Activated B cell treated with CpG ODN at 0.5 μM for 24 hours (primary cell): ENCODE data around the gene CATSPER1. TPM values are rescaled to one million over a fixed set of nuclear protein-coding genes. Genes with fewer than 3 reads are reported as not detected.

Experiments used
- ATAC-seq: fragments of 200-7000 bp; cut with Tn5 transposase; one replicate; pipeline ENCODE4 v1.10.0; 2021; ENCODE audit warnings: low read depth, mild to moderate bottlenecking, moderate library complexity
- CTCF ChIA-PET: fragments of 350-600 bp; sonication (Branson Sonifier 250); formaldehyde crosslinking; loops from one replicate; lab custom pipeline; 2021; ENCODE audit warnings: antibody characterized with exemption; lab: Charles Lee
- POLR2A ChIA-PET: fragments of 350-600 bp; sonication (Branson Sonifier 250); formaldehyde crosslinking; loops from one replicate; lab custom pipeline; 2021; ENCODE audit warnings: antibody characterized with exemption; lab: Charles Lee
- DNase-seq: peaks from one replicate; pipeline ENCODE4 v3.0.0; 2022
- H3K27ac Mint-ChIP-seq: one replicate; pipeline ENCODE4 v1.8.0; 2020; ENCODE audit warnings: mixed read lengths
- H3K27me3 Mint-ChIP-seq: one replicate; pipeline ENCODE4 v1.8.0; 2021; ENCODE audit warnings: mixed read lengths
- H3K36me3 Mint-ChIP-seq: one replicate; pipeline ENCODE4 v1.8.0; 2021; ENCODE audit warnings: low read depth, mixed read lengths
- H3K4me1 Mint-ChIP-seq: one replicate; pipeline ENCODE4 v1.8.0; 2021; ENCODE audit warnings: mixed read lengths
- H3K4me3 Mint-ChIP-seq: one replicate; pipeline ENCODE4 v1.8.0; 2020; ENCODE audit warnings: mild to moderate bottlenecking, mixed read lengths
- H3K9me3 Mint-ChIP-seq: one replicate; pipeline ENCODE4 v1.8.0; 2020; ENCODE audit warnings: mixed read lengths
- CTCF ChIP-seq: fragments of 200-600 bp; IDR thresholded peaks from one replicate; pipeline ENCODE4 v1.8.0; 2022; ENCODE audit warnings: antibody characterized with exemption, mild to moderate bottlenecking
- intact Hi-C: fragments of 100-400 bp; cut with micrococcal nuclease; formaldehyde crosslinking; loops from one replicate; pipeline ENCODE4 v1.15.1; 2024
- total RNA-seq: library from RNA; stranded (reverse); gene quantifications from 2 replicates; pipeline ENCODE4 v1.2.3, GENCODE V29; 2022

The CATSPER1 gene
- total RNA-seq, 1 donor from 2014 or later: not detected

GRCh38 chr11:66022401-66023185 lies 3.7 kb downstream of the CATSPER1 start:
- Mint-ChIP-seq H3K27ac (no peak overlapping the region), H3K36me3 (no peaks in the 10 kb centered on the region), H3K27me3 (peaks cover 8% of the 10 kb centered on the region), H3K4me3 (peak overlapping the region; percentile 24), H3K4me1 (peaks cover 4% of the 10 kb centered on the region), H3K9me3 (no peaks in the 10 kb centered on the region)
- TF ChIP-seq CTCF: peak; percentile 25
- ChIA-PET CTCF (interaction anchor here (0.6 to 2.2 kb wide), 19 partner anchors 9 to 302 kb away, joined by 3 to 14 read pairs (median 4); partner anchors contain the start of genes BANF1, CCDC85B, EIF1AD and FIBP), POLR2A (interaction anchor here (0.6 to 1.4 kb wide), 7 partner anchors 9 to 841 kb away, joined by 3 to 20 read pairs (median 5); partner anchors contain the start of genes BANF1, CAPN1, EIF1AD and SF3B2)
- DNase-seq (peak; percentile 82), ATAC-seq (peak; percentile 98)
- intact Hi-C loops: loop anchor here (1.0 to 2.0 kb wide), 4 partner anchors 15 to 112 kb away; partner anchors contain the start of genes BANF1 and EIF1AD

GRCh38 chr11:66020618-66021357 lies 5.5 kb downstream of the CATSPER1 start:
- TF ChIP-seq CTCF: no peak
- POLR2A ChIA-PET: no interaction called here
- ATAC-seq (no peak), DNase-seq (no peak)
- H3K4me3 Mint-ChIP-seq: no peak overlapping the region
- peaks cover 4% of the 10 kb centered on the region for H3K4me1 Mint-ChIP-seq
- no peak overlapping the region for H3K27ac Mint-ChIP-seq
- CTCF ChIA-PET: no interaction called here
- no peaks in the 10 kb centered on the region for H3K9me3 Mint-ChIP-seq
- peaks cover 8% of the 10 kb centered on the region for H3K27me3 Mint-ChIP-seq
- no peaks in the 10 kb centered on the region for H3K36me3 Mint-ChIP-seq
- intact Hi-C loops: no loop called here

- no peak for TF ChIP-seq CTCF
- Mint-ChIP-seq H3K27ac (no peak overlapping the region), H3K36me3 (no peaks in the 10 kb centered on the region), H3K4me1 (peaks cover 4% of the 10 kb centered on the region), H3K9me3 (no peaks in the 10 kb centered on the region), H3K27me3 (peaks cover 8% of the 10 kb centered on the region), H3K4me3 (no peak overlapping the region)
- no peak for DNase-seq
- CTCF ChIA-PET: no interaction called here
- no peak for ATAC-seq
- intact Hi-C loops: no loop called here
- POLR2A ChIA-PET: no interaction called here
These were observed 6.1 kb downstream of the CATSPER1 start for GRCh38 chr11:66020212-66020611.

- ATAC-seq: no peak
- intact Hi-C loops: no loop called here
- Mint-ChIP-seq H3K4me3 (no peak overlapping the region), H3K36me3 (no peaks in the 10 kb centered on the region), H3K27me3 (peaks cover 5% of the 10 kb centered on the region), H3K27ac (no peak overlapping the region), H3K4me1 (no peaks in the 10 kb centered on the region), H3K9me3 (no peaks in the 10 kb centered on the region)
- ChIA-PET POLR2A (no interaction called here), CTCF (no interaction called here)
- no peak for DNase-seq
- TF ChIP-seq CTCF: no peak
These were observed 9.0 kb downstream of the CATSPER1 start for GRCh38 chr11:66017321-66017720.

GRCh38 chr11:66016793-66017177 lies 9.5 kb downstream of the CATSPER1 start:
- intact Hi-C loops: no loop called here
- CTCF ChIA-PET: no interaction called here
- H3K36me3 Mint-ChIP-seq: no peaks in the 10 kb centered on the region
- POLR2A ChIA-PET: no interaction called here
- H3K4me1 Mint-ChIP-seq: no peaks in the 10 kb centered on the region
- H3K27ac Mint-ChIP-seq: no peak overlapping the region
- no peak for DNase-seq
- H3K9me3 Mint-ChIP-seq: no peaks in the 10 kb centered on the region
- peaks cover 5% of the 10 kb centered on the region for H3K27me3 Mint-ChIP-seq
- TF ChIP-seq CTCF: no peak
- no peak for ATAC-seq
- H3K4me3 Mint-ChIP-seq: no peak overlapping the region
